SK-N-SH treated with all-trans-retinoic acid at 6 μM for 48 hours (cell line): ENCODE measurements around the gene VPS13D.
A peak's percentile ranks its signal among the peaks of the same experiment; 100 is the strongest.

Experiments used
- ATAC-seq: fragments of 200-7000 bp; cut with Tn5 transposase; 3 replicates; pipeline ENCODE4 v1.9.1; 2020; ENCODE audit warnings: mild to moderate bottlenecking, moderate library complexity
- BACH2 ChIP-seq: fragments of 250-450 bp; sonication (Bioruptor Pico); IDR thresholded peaks from 2 replicates; pipeline ENCODE4 v1.9.0; 2021; ENCODE audit warnings: mild to moderate bottlenecking, borderline replicate concordance
- CSDC2 ChIP-seq: fragments of 250-450 bp; sonication (Bioruptor Pico); IDR thresholded peaks from 2 replicates; pipeline ENCODE4 v1.5.0; 2020; ENCODE audit warnings: mild to moderate bottlenecking, moderate library complexity
- CSRNP3 ChIP-seq: fragments of 250-450 bp; sonication (Bioruptor Pico); IDR thresholded peaks from 2 replicates; pipeline ENCODE4 v1.5.1; 2021; ENCODE audit warnings: mild to moderate bottlenecking, moderate library complexity
- ESRRG ChIP-seq: fragments of 250-450 bp; sonication (Bioruptor Pico); IDR thresholded peaks from 2 replicates; pipeline ENCODE4 v1.6.1; 2021; ENCODE audit warnings: mild to moderate bottlenecking
- GLIS3 ChIP-seq: fragments of 250-450 bp; sonication (Bioruptor Pico); IDR thresholded peaks from 2 replicates; pipeline ENCODE4 v1.5.0; 2020; ENCODE audit warnings: mild to moderate bottlenecking, moderate library complexity
- OSR1 ChIP-seq: fragments of 250-450 bp; sonication (Bioruptor Pico); IDR thresholded peaks from 2 replicates; pipeline ENCODE4 v1.8.0; 2022; ENCODE audit warnings: moderate library complexity, mild to moderate bottlenecking, inconsistent platforms
- PATZ1 ChIP-seq: fragments of 250-450 bp; sonication (Bioruptor Pico); IDR thresholded peaks from 2 replicates; pipeline ENCODE4 v1.8.0; 2020; ENCODE audit warnings: mild to moderate bottlenecking, moderate library complexity, borderline replicate concordance
- POU6F1 ChIP-seq: fragments of 250-450 bp; sonication (Bioruptor Pico); IDR thresholded peaks from 2 replicates; pipeline ENCODE4 v1.8.0; 2021; ENCODE audit warnings: low read depth, mild to moderate bottlenecking, moderate library complexity, borderline replicate concordance
- PPARA ChIP-seq: fragments of 250-450 bp; sonication (Bioruptor Pico); IDR thresholded peaks from 2 replicates; pipeline ENCODE4 v1.5.0; 2020; ENCODE audit warnings: mild to moderate bottlenecking, borderline replicate concordance
- RARB ChIP-seq: fragments of 250-450 bp; sonication (Bioruptor Pico); IDR thresholded peaks from 2 replicates; pipeline ENCODE4 v1.8.0; 2021; ENCODE audit warnings: mild to moderate bottlenecking, moderate library complexity
- SNAI2 ChIP-seq: fragments of 250-450 bp; sonication (Bioruptor Pico); IDR thresholded peaks from 2 replicates; pipeline ENCODE4 v1.5.0; 2020; ENCODE audit warnings: mild to moderate bottlenecking, moderate library complexity
- TCF4 ChIP-seq: fragments of 250-450 bp; sonication (Bioruptor Pico); IDR thresholded peaks from 2 replicates; pipeline ENCODE4 v1.8.0; 2021; ENCODE audit warnings: mild to moderate bottlenecking, moderate library complexity, borderline replicate concordance
- TOX ChIP-seq: fragments of 250-450 bp; sonication (Bioruptor Pico); IDR thresholded peaks from 2 replicates; pipeline ENCODE4 v1.8.0; 2021; ENCODE audit warnings: mild to moderate bottlenecking, moderate library complexity, borderline replicate concordance
- TSHZ2 ChIP-seq: fragments of 250-450 bp; sonication (Bioruptor Pico); IDR thresholded peaks from 2 replicates; pipeline ENCODE4 v1.5.0; 2020; ENCODE audit warnings: mild to moderate bottlenecking, moderate library complexity
- ZC3H10 ChIP-seq: fragments of 250-450 bp; sonication (Bioruptor Pico); IDR thresholded peaks from 2 replicates; pipeline ENCODE4 v1.5.1; 2021; ENCODE audit warnings: mild to moderate bottlenecking, moderate library complexity
- ZFP3 ChIP-seq: fragments of 250-450 bp; sonication (Bioruptor Pico); IDR thresholded peaks from 2 replicates; pipeline ENCODE4 v1.5.0; 2020; ENCODE audit warnings: mild to moderate bottlenecking, moderate library complexity
- ZFP30 ChIP-seq: fragments of 450-650 bp; formaldehyde crosslinking; IDR thresholded peaks from 2 replicates; pipeline ENCODE4 v1.5.0; 2022; ENCODE audit warnings: mild to moderate bottlenecking, moderate library complexity
- ZNF565 ChIP-seq: fragments of 450-650 bp; formaldehyde crosslinking; conservative IDR thresholded peaks from 2 replicates; pipeline ENCODE4 v1.5.0; 2020; ENCODE audit warnings: low read depth, mild to moderate bottlenecking, moderate library complexity
- ZNF70 ChIP-seq: fragments of 450-650 bp; formaldehyde crosslinking; IDR thresholded peaks from 2 replicates; pipeline ENCODE4 v1.5.0; 2020; ENCODE audit warnings: mild to moderate bottlenecking, moderate library complexity
- ZNF8 ChIP-seq: fragments of 450-650 bp; formaldehyde crosslinking; IDR thresholded peaks from 2 replicates; pipeline ENCODE4 v1.5.0; 2020; ENCODE audit warnings: mild to moderate bottlenecking, moderate library complexity

The VPS13D gene

GRCh38 chr1:12480748-12481362 lies 251.0 kb downstream of the VPS13D start (continued):
- TF ChIP-seq POU6F1 (CRISPR knock-in tag) (no peak), ZNF70 (CRISPR knock-in tag) (no peak), OSR1 (peak; percentile 90; the same call in 1 of the 2 replicates), BACH2 (CRISPR knock-in tag) (no peak), ZFP3 (CRISPR knock-in tag) (peak; percentile 28; the same call in 1 of the 2 replicates), RARB (CRISPR knock-in tag) (no peak), CSRNP3 (CRISPR knock-in tag) (no peak), ZC3H10 (CRISPR knock-in tag) (no peak), ESRRG (CRISPR knock-in tag) (no peak)

GRCh38 chr1:12481928-12482327 lies 252.1 kb downstream of the VPS13D start:
- TF ChIP-seq TOX (CRISPR knock-in tag): no peak
- TF ChIP-seq CSDC2 (CRISPR knock-in tag): no peak
- TF ChIP-seq BACH2 (CRISPR knock-in tag): no peak
- no peak for TF ChIP-seq ZFP3 (CRISPR knock-in tag)
- TF ChIP-seq SNAI2: no peak
- TF ChIP-seq RARB (CRISPR knock-in tag): no peak
- TF ChIP-seq ZNF8: no peak
- ATAC-seq: no peak

- TF ChIP-seq TCF4 (CRISPR knock-in tag): no peak
- TF ChIP-seq ZC3H10 (CRISPR knock-in tag): no peak
- no peak for TF ChIP-seq ZNF565 (CRISPR knock-in tag)
- no peak for TF ChIP-seq BACH2 (CRISPR knock-in tag)
- TF ChIP-seq SNAI2: no peak
- TF ChIP-seq ESRRG (CRISPR knock-in tag): no peak
- TF ChIP-seq PPARA (CRISPR knock-in tag): no peak
- TF ChIP-seq TSHZ2: no peak
- no peak for TF ChIP-seq OSR1
- no peak for TF ChIP-seq ZFP30 (CRISPR knock-in tag)
- no peak for TF ChIP-seq PATZ1 (CRISPR knock-in tag)
- no peak for TF ChIP-seq RARB (CRISPR knock-in tag)
- TF ChIP-seq POU6F1 (CRISPR knock-in tag): no peak
- TF ChIP-seq ZNF70 (CRISPR knock-in tag): no peak
- no peak for TF ChIP-seq GLIS3 (CRISPR knock-in tag)
- no peak for TF ChIP-seq TOX (CRISPR knock-in tag)
- TF ChIP-seq, all 23 proteins: peak for 0
- no peak for ATAC-seq
Measured at GRCh38 chr1:12482988-12483387, 253.2 kb downstream of the VPS13D start.
